Spinal cord (tissue), 10 donors: Measurements from ENCODE around the gene OGFOD3. TPM values are rescaled to one million over a fixed set of nuclear protein-coding genes. Genes with fewer than 3 reads are reported as not detected.

Experiments
- DNase-seq, 6 donors: peaks; one replicate each; pipeline versions ENCODE4 v3.0.0 to v3.0.0-alpha.2; 2013 to 2015; ENCODE audit warnings: low spot score in 6 of 6, low read depth in 4 of 6
- H3K27ac ChIP-seq: one replicate; pipeline ENCODE4 v1.5.1; 2013; ENCODE audit warnings: low read depth, low read length, control low read depth
- H3K27me3 ChIP-seq: one replicate; pipeline ENCODE4 v1.6.1; 2013; ENCODE audit warnings: low read length; ENCODE audit not compliant: control insufficient read depth, insufficient read depth
- H3K36me3 ChIP-seq: one replicate; pipeline ENCODE4 v1.6.1; 2013; ENCODE audit warnings: low read length; ENCODE audit not compliant: control insufficient read depth, insufficient read depth
- H3K4me1 ChIP-seq: one replicate; pipeline ENCODE4 v1.6.1; 2013; ENCODE audit warnings: low read length; ENCODE audit not compliant: control insufficient read depth, insufficient read depth
- H3K4me3 ChIP-seq: one replicate; pipeline ENCODE4 v1.5.1; 2013; ENCODE audit warnings: low read depth, low read length, control low read depth
- H3K9me3 ChIP-seq: one replicate; pipeline ENCODE4 v1.6.1; 2013; ENCODE audit warnings: low read length; ENCODE audit not compliant: control insufficient read depth, insufficient read depth
- WGBS: methylation state at CpG from one replicate; pipeline ENCODE4 v1.1.5; 2013; ENCODE audit warnings: missing lambda C conversion rate; ENCODE audit not compliant: insufficient coverage; 5-methylcytosine and 5-hydroxymethylcytosine counted together
- polyA plus RNA-seq, 2 donors: library from polyadenylated mRNA; unstranded; fragments of 120-200 nt; gene quantifications; one replicate each; pipeline ENCODE4 v1.2.1, GENCODE V29; 2013; ENCODE audit not compliant: insufficient read length in 2 of 2
- small RNA-seq: library from RNA; depleted of rRNA; stranded (forward); fragments of <200 nt; gene quantifications from one replicate; pipeline ENCODE3, GENCODE V24; 2014; ENCODE audit warnings: low replicate concordance
- total RNA-seq, 2 donors: library from RNA; depleted of rRNA in 1 of 2; stranded (reverse); fragments of 120-200 nt in 1 of 2; fragments of >200 nt in 1 of 2; gene quantifications; one replicate each; pipeline versions ENCODE4 v1.2.3 to v1.2.4, GENCODE V29; 2013 to 2014
- donor health status: healthy.

The OGFOD3 gene
- total and polyA plus RNA-seq, 4 donors = 12.5 to 31.1 (median 27.2) TPM

DNA sequence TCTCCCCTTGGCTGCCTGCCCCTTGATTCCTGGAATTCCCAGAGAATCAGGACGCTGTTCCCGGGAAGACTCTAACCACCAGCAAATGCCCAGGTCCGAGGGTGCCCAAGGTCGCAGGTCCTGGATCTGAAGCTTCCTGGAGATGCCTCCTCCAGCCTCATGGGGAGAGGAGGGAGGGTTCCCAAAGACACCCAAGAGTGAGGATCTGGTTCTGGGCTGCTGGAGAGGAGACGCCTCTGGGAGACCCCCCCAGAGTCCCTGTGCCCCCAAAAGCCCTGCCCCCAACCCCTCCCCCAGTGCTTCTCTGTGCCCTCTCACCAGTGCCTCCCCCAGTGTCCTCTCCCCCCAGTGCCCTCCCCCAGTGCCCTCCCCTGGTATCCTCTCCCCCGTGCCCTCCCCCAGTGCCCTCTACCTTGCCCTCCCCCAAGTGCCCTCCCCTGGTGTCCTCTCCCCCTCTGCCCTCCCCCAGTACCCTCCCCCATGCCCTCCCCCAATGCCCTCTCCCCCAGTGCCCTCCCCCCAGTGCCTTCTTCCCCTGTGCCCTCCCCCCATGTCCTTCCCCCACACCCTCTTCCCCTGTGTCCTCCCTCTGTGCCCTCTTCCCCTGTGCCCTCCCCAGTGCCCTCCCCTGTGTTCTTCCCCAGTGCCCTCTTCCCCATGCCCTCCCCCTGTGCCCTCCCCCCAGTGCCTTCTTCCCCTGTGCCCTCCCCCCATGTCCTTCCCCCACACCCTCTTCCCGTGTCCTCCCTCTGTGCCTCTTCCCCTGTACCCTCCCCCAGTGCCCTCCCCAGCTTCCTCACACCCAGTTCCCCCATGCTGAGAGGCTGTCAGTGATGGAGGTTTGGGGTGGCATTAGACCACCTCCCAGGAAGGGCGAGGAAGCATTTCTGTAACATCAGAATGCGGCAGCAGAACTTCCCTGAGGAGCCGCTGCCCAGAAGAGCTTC, 78.5 kb downstream of the OGFOD3 start:
- Histone ChIP-seq H3K36me3 (no peaks in the 10 kb centered on the region), H3K4me3 (no peak overlapping the region), H3K27me3 (peaks cover 26% of the 10 kb centered on the region), H3K9me3 (no peaks in the 10 kb centered on the region), H3K4me1 (peaks cover 14% of the 10 kb centered on the region), H3K27ac (no peak overlapping the region)
- WGBS = 80% methylated on average over 3 of the region's 10 CpGs
- DNase-seq = peak in 1 of 6 donors; percentile 27

Small RNA genes within 50 kb of the gene (small RNA-seq; reads per million reads assigned to genes)
- gene RF00019 = not detected

Other genes with a start within 250 kb of the OGFOD3 start
- 10 to 100 TPM; 15.3 to 28.5 TPM for gene CCDC57, start 205.7 kb downstream of the OGFOD3 start, total RNA-seq
- gene CCDC57, start 205.7 kb downstream of the OGFOD3 start, polyA plus RNA-seq = 10 to 100 TPM; 50.8 to 85.3 TPM
- 10 to 100 TPM; 19.0 to 22.8 TPM for gene SLC16A3, start 189.5 kb downstream of the OGFOD3 start, total RNA-seq
- gene SLC16A3, start 189.5 kb downstream of the OGFOD3 start, polyA plus RNA-seq = 10 to 100 TPM; 14.1 to 19.1 TPM
- 10 to 100 TPM; 35.2 to 51.1 TPM for gene CSNK1D, start 144.9 kb downstream of the OGFOD3 start, total RNA-seq
- gene CSNK1D, start 144.9 kb downstream of the OGFOD3 start, polyA plus RNA-seq = 100 to 1,000 TPM; 127 to 144 TPM
- under 1 TPM in 1 of 2 donors, not detected in 1; 0.33 TPM for gene CD7, start 101.0 kb downstream of the OGFOD3 start, total RNA-seq
- gene CD7, start 101.0 kb downstream of the OGFOD3 start, polyA plus RNA-seq = under 1 TPM; 0.41 to 0.42 TPM
- 1 to 10 TPM; 3.3 to 7.4 TPM for gene SECTM1, start 84.8 kb downstream of the OGFOD3 start, total RNA-seq
- gene SECTM1, start 84.8 kb downstream of the OGFOD3 start, polyA plus RNA-seq = 1 to 10 TPM; 1.9 to 2.7 TPM
- not detected for gene TEX19, start 59.3 kb downstream of the OGFOD3 start, total RNA-seq
- not detected for gene TEX19, start 59.3 kb downstream of the OGFOD3 start, polyA plus RNA-seq
- gene UTS2R, start 46.8 kb downstream of the OGFOD3 start, total RNA-seq = under 1 TPM in 1 of 2 donors, not detected in 1; 0.11 TPM
- under 1 TPM; 0.19 to 0.32 TPM for gene UTS2R, start 46.8 kb downstream of the OGFOD3 start, polyA plus RNA-seq
- gene HEXD, start 239 bp downstream of the OGFOD3 start, total RNA-seq = 10 to 100 TPM; 15.0 to 20.6 TPM
- 10 to 100 TPM; 33.7 to 50.7 TPM for gene HEXD, start 239 bp downstream of the OGFOD3 start, polyA plus RNA-seq
- gene CYBC1, start 32.2 kb upstream of the OGFOD3 start, total RNA-seq = 10 to 100 TPM; 30.3 to 53.8 TPM
- 10 to 100 TPM; 66.8 to 83.0 TPM for gene CYBC1, start 32.2 kb upstream of the OGFOD3 start, polyA plus RNA-seq
- gene NARF, start 40.2 kb upstream of the OGFOD3 start, total RNA-seq = 10 to 100 TPM; 31.1 to 50.2 TPM
- gene NARF, start 40.2 kb upstream of the OGFOD3 start, polyA plus RNA-seq = 100 to 1,000 TPM; 102 to 124 TPM
- 10 to 100 TPM; 26.8 to 42.6 TPM for gene FOXK2, start 101.1 kb upstream of the OGFOD3 start, total RNA-seq
- gene FOXK2, start 101.1 kb upstream of the OGFOD3 start, polyA plus RNA-seq = 10 to 100 TPM; 50.3 to 57.1 TPM
- 10 to 100 TPM; 83.8 to 86.6 TPM for gene WDR45B, start 229.9 kb upstream of the OGFOD3 start, total RNA-seq
- gene WDR45B, start 229.9 kb upstream of the OGFOD3 start, polyA plus RNA-seq = 100 to 1,000 TPM; 118 to 120 TPM